Suprapubic skin (tissue), 4 donors: ENCODE data around the gene APPBP2.

Source experiments
- CTCF ChIP-seq, 2 donors: fragments of 200-600 bp in 1 of 2; fragments of 450-650 bp in 1 of 2; sonication (generic) in 1 of 2; IDR thresholded peaks; one replicate each; pipeline ENCODE4 v1.5.1; 2016 to 2019; ENCODE audit warnings: antibody characterized with exemption in 2 of 2, mild to moderate bottlenecking in 1 of 2, moderate library complexity in 1 of 2
- POLR2A ChIP-seq, 2 donors: fragments of 450-650 bp; IDR thresholded peaks; one replicate each; pipeline ENCODE4 v1.6.1; 2017; ENCODE audit warnings: antibody characterized with exemption in 2 of 2, mild to moderate bottlenecking in 2 of 2, moderate library complexity in 2 of 2
- POLR2AphosphoS5 ChIP-seq, 3 donors: sonication (generic); formaldehyde crosslinking; IDR thresholded peaks; one replicate each; pipeline ENCODE4 v1.6.1; 2017; ENCODE audit warnings: antibody characterized with exemption in 3 of 3

GRCh38 chr17:60403523-60403810 lies 122.6 kb downstream of the APPBP2 start:
- TF ChIP-seq POLR2A (IDR thresholded peaks at IDR 0.05) (no peak), CTCF (IDR thresholded peaks at IDR 0.05) (no peak), POLR2AphosphoS5 (IDR thresholded peaks at IDR 0.05) (no peak)
